ENCODE data around the gene SHISAL2A.
"Not testable (repeated sequence)": the region's sequence is repeated elsewhere in the genome, so short reads cannot be mapped to it uniquely, and the experiment has no call there.

Gene SHISAL2A

GRCh38 chr1:52683367-52683940 lies 50.5 kb downstream of the SHISAL2A start:
- TF ChIP-seq CTCF (IDR thresholded peaks at IDR 0.05; ENCODE audit: low read depth, low read length), result no peak
- no peak overlapping the region for H3K4me3 ChIP-seq (ENCODE audit: low read depth, low read length)
- DNase-seq (ENCODE audit: low read depth, low spot score), result no peak
- in situ Hi-C loops (cut with HindIII; ENCODE audit: low sequenced_read_pairs), result no loop called here

DNA sequence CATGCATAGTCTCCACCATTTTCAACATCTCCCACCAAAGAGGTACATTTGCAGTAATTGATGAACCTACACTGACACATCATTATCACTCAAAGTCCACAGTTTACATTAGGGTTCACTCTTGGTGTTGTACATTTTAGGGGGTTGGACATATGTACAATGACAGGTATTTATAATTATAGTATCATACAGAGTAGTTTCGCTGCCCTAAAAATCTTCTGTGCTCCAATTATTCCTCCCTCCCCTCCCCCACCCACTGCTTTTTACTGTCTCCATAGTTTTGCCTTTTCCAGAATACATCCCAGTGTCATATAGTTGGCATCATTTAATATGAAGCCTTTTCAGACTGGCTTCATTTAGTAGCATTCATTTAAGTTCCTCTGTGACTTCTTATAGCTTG lies 51.6 kb downstream of the SHISAL2A start:
- no peak overlapping the region for H3K4me3 ChIP-seq (ENCODE audit: low read depth, low read length)
- DNase-seq (ENCODE audit: low read depth, low spot score), result no peak
- in situ Hi-C loops (cut with HindIII; ENCODE audit: low sequenced_read_pairs), result no loop called here

GRCh38 chr1:52686261-52686751 lies 53.3 kb downstream of the SHISAL2A start:
- H3K4me3 ChIP-seq (ENCODE audit: low read depth, low read length); in situ Hi-C loops (cut with HindIII; ENCODE audit: low sequenced_read_pairs): not testable (repeated sequence)
- DNase-seq (ENCODE audit: low read depth, low spot score), result peak; percentile 68
- peak; percentile 77 for TF ChIP-seq CTCF (IDR thresholded peaks at IDR 0.05; ENCODE audit: low read depth, low read length)

More for the DNA sequence above, 51.6 kb downstream of the SHISAL2A start:
- TF ChIP-seq CTCF (IDR thresholded peaks at IDR 0.05; ENCODE audit: low read depth, low read length), result no peak

GRCh38 chr1:52686830-52687229 lies 53.9 kb downstream of the SHISAL2A start:
- in situ Hi-C loops (cut with HindIII; ENCODE audit: low sequenced_read_pairs), result no loop called here
- TF ChIP-seq CTCF (IDR thresholded peaks at IDR 0.05; ENCODE audit: low read depth, low read length), result no peak
- H3K4me3 ChIP-seq (ENCODE audit: low read depth, low read length), result no peak overlapping the region
- DNase-seq (ENCODE audit: low read depth, low spot score), result no peak

GRCh38 chr1:52691821-52692220 lies 58.9 kb downstream of the SHISAL2A start:
- H3K4me3 ChIP-seq (ENCODE audit: low read depth, low read length), result no peak overlapping the region
- no peak for TF ChIP-seq CTCF (IDR thresholded peaks at IDR 0.05; ENCODE audit: low read depth, low read length)
- no peak for DNase-seq (ENCODE audit: low read depth, low spot score)
- in situ Hi-C loops (cut with HindIII; ENCODE audit: low sequenced_read_pairs), result no loop called here

DNA sequence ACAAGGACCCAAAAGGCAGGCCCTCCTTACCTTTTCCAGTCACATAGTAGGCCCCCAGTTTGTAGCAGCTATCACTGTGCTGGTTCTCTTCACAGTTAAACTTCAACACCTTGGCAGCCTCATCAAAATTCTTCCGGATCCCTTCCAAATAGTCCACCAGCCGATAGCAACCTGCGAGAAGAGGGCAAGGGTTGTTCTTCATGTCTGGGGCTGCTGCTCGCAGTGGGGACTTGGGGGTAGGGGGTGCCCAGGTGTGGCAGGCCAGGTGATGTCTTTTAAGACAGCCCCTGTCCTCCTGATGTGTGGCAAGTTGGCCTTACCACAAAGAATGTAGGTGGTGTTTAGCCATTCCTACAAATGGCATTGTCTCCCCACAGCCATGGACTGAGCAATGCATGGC lies 59.7 kb downstream of the SHISAL2A start:
- in situ Hi-C loops (cut with HindIII; ENCODE audit: low sequenced_read_pairs), result no loop called here

DNA sequence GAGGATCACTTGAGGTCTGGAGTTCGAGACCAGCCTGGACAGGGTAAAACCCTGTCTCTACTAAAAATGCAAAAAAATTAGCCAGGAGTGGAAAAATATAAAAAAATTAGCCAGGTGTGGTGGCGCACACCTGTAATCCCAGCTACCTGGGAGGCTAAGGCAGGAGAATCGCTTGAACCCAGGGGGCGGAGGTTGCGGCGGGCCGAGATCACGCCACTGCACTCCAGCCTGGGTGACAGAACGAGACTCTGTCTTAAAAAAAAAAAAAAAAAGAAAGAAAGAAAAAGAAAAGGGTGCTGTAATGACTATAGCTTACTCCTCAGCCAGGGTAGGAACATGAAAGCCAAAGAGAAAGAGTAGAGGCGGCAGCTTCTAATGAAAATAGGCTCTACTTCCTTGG lies 60.4 kb downstream of the SHISAL2A start:
- DNase-seq (ENCODE audit: low read depth, low spot score); in situ Hi-C loops (cut with HindIII; ENCODE audit: low sequenced_read_pairs); H3K4me3 ChIP-seq (ENCODE audit: low read depth, low read length): not testable (repeated sequence)

More for the DNA sequence above, 59.7 kb downstream of the SHISAL2A start:
- DNase-seq (ENCODE audit: low read depth, low spot score), result no peak
- no peak overlapping the region for H3K4me3 ChIP-seq (ENCODE audit: low read depth, low read length)
- TF ChIP-seq CTCF (IDR thresholded peaks at IDR 0.05; ENCODE audit: low read depth, low read length), result no peak

Measured in astrocyte of the spinal cord (primary cell).